Psoas muscle (tissue), 8 donors: ENCODE data around the gene WDR81. TPM values are rescaled to one million over a fixed set of nuclear protein-coding genes. Genes with fewer than 3 reads are reported as not detected.
A peak's percentile ranks its signal among the peaks of the same experiment; 100 is the strongest.
"Not testable (repeated sequence)": the region's sequence is repeated elsewhere in the genome, so short reads cannot be mapped to it uniquely, and the experiment has no call there.

Source experiments
- ATAC-seq, 4 donors: fragments of 200-7000 bp; cut with Tn5 transposase; one replicate each; pipeline ENCODE4 v1.9.1; 2020; ENCODE audit warnings: moderate library complexity in 3 of 4, mild to moderate bottlenecking in 2 of 4
- DNase-seq, 2 donors: peaks; one replicate each; pipeline ENCODE4 v3.0.0-alpha.2; 2020
- H3K27ac ChIP-seq: fragments of 200-600 bp; one replicate; pipeline ENCODE4 v1.8.0; 2022
- H3K27me3 ChIP-seq, 3 donors: fragments of 200-600 bp in 1 of 3; one replicate each; pipeline versions ENCODE4 v1.6.1 to v1.8.0; 2013 to 2022; ENCODE audit warnings: low read length in 2 of 3, mild to moderate bottlenecking in 2 of 3, moderate library complexity in 1 of 3; ENCODE audit not compliant: insufficient read depth in 3 of 3
- H3K36me3 ChIP-seq, 2 donors: fragments of 200-600 bp in 1 of 2; one replicate each; pipeline versions ENCODE4 v1.6.1 to v1.8.0; 2013 to 2022; ENCODE audit warnings: low read depth in 1 of 2, mild to moderate bottlenecking in 1 of 2, moderate library complexity in 1 of 2; ENCODE audit not compliant: insufficient read depth in 1 of 2
- H3K4me1 ChIP-seq: fragments of 200-600 bp; one replicate; pipeline ENCODE4 v1.8.0; 2022
- H3K4me3 ChIP-seq: fragments of 200-600 bp; one replicate; pipeline ENCODE4 v1.8.0; 2022; ENCODE audit warnings: mild to moderate bottlenecking
- H3K9me3 ChIP-seq: fragments of 200-600 bp; one replicate; pipeline ENCODE4 v1.8.0; 2022
- WGBS, 3 donors: extraction: QIAGEN DNeasy Blood & Tissue Kit; methylation state at CpG; one replicate each; pipeline versions ENCODE4 v1.1.6 to v1.1.7; 2013; 5-methylcytosine and 5-hydroxymethylcytosine counted together
- intact Hi-C, 2 donors: fragments of 100-400 bp; cut with DNase I; formaldehyde crosslinking; loops; one replicate each; pipeline versions ENCODE4 v1.11.0 to v1.14.2; 2022
- polyA plus RNA-seq, 3 donors: library from polyadenylated mRNA; stranded (reverse); fragments of 200-250 nt; gene quantifications; one replicate each; pipeline ENCODE4 v1.2.3, GENCODE V29; 2013
- total RNA-seq, 4 donors: library from RNA; stranded (reverse); fragmentation: NEBNext Ultra II Directional in 2 of 4; extraction: Animal tissue kit (Norgen Biotek cat#: 25700) in 2 of 4; gene quantifications; one replicate each; pipeline versions ENCODE4 v1.2.1 to v1.2.4, GENCODE V29; 2021 to 2023
- TF ChIP-seq, protein P1 (sequence below): fragments of 200-600 bp; IDR thresholded peaks from one replicate; pipeline ENCODE4 v1.8.0; 2022; ENCODE audit warnings: antibody characterized with exemption
- donor health status: healthy with polysubstance abuse.
- donor health status: DM: no; HTN: no; CAD: no; lungs with moderate emphysema.
- donor health status: Bipolar disorder and iron deficiency.
- donor health status: healthy.
- donor health status: DM: yes; HTN: yes; CAD: no.
- donor health status: DM: no; HTN: no; CAD: no.
- donor health status: DM: no; HTN: no; CAD: no.
- donor health status: DM: yes; HTN: yes; CAD: no.

WDR81 gene
- total and polyA plus RNA-seq, 7 donors = 15.1 to 27.9 (median 18.5) TPM

DNA sequence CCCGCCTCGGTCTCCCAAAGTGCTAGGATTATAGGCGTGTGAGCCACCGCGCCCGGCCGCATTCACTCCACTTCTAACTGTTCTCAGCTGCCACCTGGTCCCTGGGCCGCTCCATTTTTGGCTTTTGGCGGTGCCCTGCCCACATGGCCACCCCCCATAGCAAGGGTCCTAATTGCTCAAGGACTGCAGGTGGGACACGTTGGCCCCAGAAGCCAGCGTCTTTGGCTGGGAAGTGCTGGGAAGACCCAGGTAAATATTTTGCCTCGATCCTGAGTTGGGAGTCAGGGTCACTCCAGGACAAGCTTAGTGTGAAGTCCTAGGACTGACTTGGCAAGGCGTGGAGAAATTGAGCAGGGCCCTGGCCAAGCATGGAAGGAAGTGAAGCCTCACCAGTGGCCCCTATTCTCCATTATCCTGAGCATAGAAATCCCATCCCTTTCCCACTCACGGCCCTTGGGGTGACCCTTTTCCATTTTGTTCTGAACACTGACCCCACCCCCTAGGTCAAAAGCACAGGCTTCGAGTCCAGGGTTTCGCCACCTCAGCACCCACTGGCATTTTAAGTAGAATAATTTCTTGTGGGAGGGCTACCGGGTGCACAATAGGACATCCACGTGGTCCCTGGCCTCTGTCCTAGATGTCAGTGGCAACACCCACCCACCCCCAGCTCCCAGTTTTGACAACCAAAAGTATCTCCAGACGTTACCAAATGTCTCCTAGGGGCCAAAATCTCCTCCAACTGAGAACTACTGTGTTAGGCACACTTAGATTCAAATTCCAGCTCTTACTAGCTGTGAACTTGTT, 5.9 kb upstream of the WDR81 start:
- intact Hi-C loops = loop anchor here in 1 of 2 donors (5.0 kb wide), 1 partner anchor 149 kb away; no protein-coding TSS in a partner anchor
- WGBS, 3 donors = 25 to 44% (median 33%) methylated on average over 19 of the region's 19 CpGs
- DNase-seq = peak in 1 of 2 donors; percentile 65
- peak overlapping the region; percentile 97 for H3K4me3 ChIP-seq
- no peak for ATAC-seq
- no peaks in the 10 kb centered on the region for H3K27me3 ChIP-seq
- peaks cover 0 to 8% of the 10 kb centered on the region in 2 donors for H3K36me3 ChIP-seq
- peak overlapping the region; percentile 100 for H3K27ac ChIP-seq
- TF ChIP-seq, protein P1, sequence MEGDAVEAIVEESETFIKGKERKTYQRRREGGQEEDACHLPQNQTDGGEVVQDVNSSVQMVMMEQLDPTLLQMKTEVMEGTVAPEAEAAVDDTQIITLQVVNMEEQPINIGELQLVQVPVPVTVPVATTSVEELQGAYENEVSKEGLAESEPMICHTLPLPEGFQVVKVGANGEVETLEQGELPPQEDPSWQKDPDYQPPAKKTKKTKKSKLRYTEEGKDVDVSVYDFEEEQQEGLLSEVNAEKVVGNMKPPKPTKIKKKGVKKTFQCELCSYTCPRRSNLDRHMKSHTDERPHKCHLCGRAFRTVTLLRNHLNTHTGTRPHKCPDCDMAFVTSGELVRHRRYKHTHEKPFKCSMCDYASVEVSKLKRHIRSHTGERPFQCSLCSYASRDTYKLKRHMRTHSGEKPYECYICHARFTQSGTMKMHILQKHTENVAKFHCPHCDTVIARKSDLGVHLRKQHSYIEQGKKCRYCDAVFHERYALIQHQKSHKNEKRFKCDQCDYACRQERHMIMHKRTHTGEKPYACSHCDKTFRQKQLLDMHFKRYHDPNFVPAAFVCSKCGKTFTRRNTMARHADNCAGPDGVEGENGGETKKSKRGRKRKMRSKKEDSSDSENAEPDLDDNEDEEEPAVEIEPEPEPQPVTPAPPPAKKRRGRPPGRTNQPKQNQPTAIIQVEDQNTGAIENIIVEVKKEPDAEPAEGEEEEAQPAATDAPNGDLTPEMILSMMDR = no peak
- peaks cover 33% of the 10 kb centered on the region for H3K4me1 ChIP-seq
- H3K9me3 ChIP-seq = no peaks in the 10 kb centered on the region

DNA sequence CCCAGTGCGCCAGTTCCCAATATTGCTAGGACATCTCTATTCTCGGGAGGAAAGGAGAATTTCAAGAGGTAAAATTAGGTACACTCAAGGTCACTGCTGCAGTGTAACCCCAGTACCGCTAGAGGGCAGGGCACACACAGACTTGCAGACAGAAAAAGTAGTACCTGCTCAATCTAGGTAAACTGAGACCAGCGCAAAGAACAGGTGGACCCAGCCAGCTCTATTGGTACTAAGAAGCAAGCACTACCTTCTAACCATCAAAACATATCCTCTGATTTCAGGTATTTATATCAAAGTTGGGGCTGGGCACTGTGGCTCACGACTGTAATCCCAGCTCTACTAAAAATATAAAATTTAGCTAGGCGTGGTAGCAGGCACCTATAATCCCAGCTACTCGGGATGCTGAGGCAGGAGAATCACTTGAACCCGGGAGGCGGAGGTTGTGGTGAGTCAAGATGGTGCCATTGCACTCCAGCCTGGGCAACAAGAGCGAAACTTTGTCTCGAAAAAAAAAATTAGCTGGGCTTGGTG, 3.6 kb upstream of the WDR81 start:
- DNase-seq (peak in 1 of 2 donors; percentile 72), ATAC-seq (no peak)
- Histone ChIP-seq H3K27me3 (no peaks in the 10 kb centered on the region), H3K4me1 (peaks cover 45% of the 10 kb centered on the region), H3K36me3 (no peaks in the 10 kb centered on the region), H3K9me3 (no peaks in the 10 kb centered on the region), H3K4me3 (no peak overlapping the region), H3K27ac (peak overlapping the region; percentile 100)
- TF ChIP-seq, protein P1 = peak; percentile 96
- 17 to 42% (median 30%) methylated on average over 11 of the region's 11 CpGs for whole genome bisulfite sequencing, 3 donors
- intact Hi-C loops = loop anchor here in 1 of 2 donors (1.0 to 2.0 kb wide), 2 partner anchors 42 to 63 kb away; partner anchors contain the start of gene SERPINF1

DNA sequence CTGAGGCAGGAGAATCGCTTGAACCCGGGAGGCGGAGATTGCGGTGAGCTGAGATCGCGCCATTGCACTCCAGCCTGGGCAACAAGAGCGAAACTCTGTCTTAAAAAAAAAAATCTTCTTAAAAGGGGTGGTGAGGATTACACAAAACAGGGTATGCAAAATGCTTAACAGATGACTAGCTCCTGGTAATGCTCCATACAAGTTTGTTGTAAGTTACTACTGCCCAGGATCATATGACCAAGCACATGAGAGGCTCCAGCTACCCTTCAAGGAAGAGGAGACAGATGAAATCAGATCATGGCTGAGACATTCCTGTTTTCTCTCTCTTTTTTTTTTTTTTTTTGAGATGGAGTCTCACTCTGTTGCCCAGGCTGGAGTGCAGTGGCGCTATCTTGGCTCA, 2.5 kb upstream of the WDR81 start:
- Histone ChIP-seq H3K4me1 (peaks cover 56% of the 10 kb centered on the region), H3K36me3 (peaks cover 0 to 10% of the 10 kb centered on the region in 2 donors), H3K27ac (peak overlapping the region; percentile 94)
- H3K27me3 ChIP-seq, DNase-seq, H3K4me3 ChIP-seq, intact Hi-C loops, H3K9me3 ChIP-seq, ATAC-seq: not testable (repeated sequence)
- 87 to 97% (median 94%) methylated on average over 8 of the region's 8 CpGs for WGBS, 3 donors

DNA sequence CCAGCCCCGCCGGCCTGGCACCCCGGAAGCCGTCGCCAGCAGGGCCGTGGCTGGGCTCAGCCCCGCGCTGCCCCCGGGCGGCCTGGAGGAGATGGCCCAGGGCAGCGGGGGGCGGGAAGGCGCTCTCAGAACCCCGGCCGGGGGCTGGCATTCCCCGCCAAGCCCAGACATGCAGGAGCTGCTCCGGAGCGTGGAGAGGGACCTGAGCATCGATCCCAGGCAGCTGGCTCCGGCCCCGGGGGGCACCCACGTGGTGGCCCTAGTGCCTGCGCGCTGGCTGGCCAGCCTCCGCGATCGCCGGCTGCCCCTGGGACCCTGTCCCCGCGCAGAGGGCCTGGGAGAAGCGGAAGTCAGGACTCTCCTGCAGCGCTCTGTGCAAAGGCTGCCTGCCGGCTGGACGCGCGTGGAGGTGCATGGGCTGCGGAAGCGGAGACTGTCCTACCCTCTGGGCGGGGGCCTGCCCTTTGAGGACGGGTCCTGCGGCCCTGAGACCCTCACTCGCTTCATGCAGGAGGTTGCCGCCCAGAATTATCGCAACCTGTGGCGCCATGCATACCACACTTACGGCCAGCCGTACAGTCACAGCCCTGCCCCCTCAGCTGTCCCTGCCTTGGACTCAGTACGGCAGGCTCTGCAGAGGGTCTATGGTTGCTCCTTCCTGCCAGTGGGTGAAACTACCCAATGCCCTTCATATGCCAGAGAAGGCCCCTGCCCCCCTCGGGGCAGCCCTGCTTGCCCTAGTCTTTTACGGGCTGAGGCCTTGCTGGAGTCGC, 551 bp downstream of the WDR81 start:
- WGBS, 3 donors = 14 to 29% (median 20%) methylated on average over 31 to 51 of the region's 51 CpGs
- Histone ChIP-seq H3K27me3 (no peaks in the 10 kb centered on the region), H3K36me3 (peaks cover 0 to 29% of the 10 kb centered on the region in 2 donors), H3K9me3 (no peaks in the 10 kb centered on the region), H3K4me1 (peaks cover 58% of the 10 kb centered on the region), H3K4me3 (peak overlapping the region; percentile 82), H3K27ac (peak overlapping the region; percentile 94)
- ATAC-seq (peak; percentile 32 to 47 (median 39)), DNase-seq (peak in 1 of 2 donors; percentile 73)
- intact Hi-C loops = loop anchor here (5.0 kb wide), 2 partner anchors 37 to 142 kb away; partner anchors contain the start of gene SERPINF1 (in 1 of the 2)
- TF ChIP-seq, protein P1 = peak; percentile 15
